Endothelial cell of umbilical vein (primary cell): ENCODE measurements around the gene TNFRSF11A. TPM values are rescaled to one million over a fixed set of nuclear protein-coding genes. Genes with fewer than 3 reads are reported as not detected.
A peak's percentile ranks its signal among the peaks of the same experiment; 100 is the strongest.

Experiments
- BruUV-seq: library from RNA; stranded (reverse); fragments of 400-500 nt; replicated peaks from 2 replicates; lab custom pipeline; 2021; lab: Mats Ljungman, UMichigan
- CTCF ChIA-PET: fragments of 300-600, 350-600 bp; sonication (Branson Sonifier 250); formaldehyde crosslinking; loops from one replicate; lab custom pipeline; 2021; ENCODE audit warnings: antibody characterized with exemption, inconsistent platforms; lab: Charles Lee
- POLR2A ChIA-PET: fragments of 300-600, 350-600 bp; sonication (Branson Sonifier 250); formaldehyde crosslinking; loops from one replicate; lab custom pipeline; 2021; ENCODE audit warnings: antibody characterized with exemption, inconsistent platforms; lab: Charles Lee
- DNase-seq: peaks from one replicate; pipeline ENCODE4 v3.0.0-alpha.2; 2011; ENCODE audit warnings: low read depth, low spot score
- FAIRE-seq: peaks from 2 replicates; lab custom pipeline; 2011; peaks lifted over from hg19 to GRCh38; lab: Jason Lieb, UNC
- H2AFZ ChIP-seq: 2 replicates; pipeline ENCODE4 v1.6.0; 2012; ENCODE audit warnings: low read depth, low read length, control low read depth, inconsistent platforms
- H3K27ac ChIP-seq: 2 replicates; pipeline ENCODE4 v1.5.1; 2011; ENCODE audit warnings: low read depth, mild to moderate bottlenecking, control low read depth, low read length, moderate library complexity; ENCODE audit not compliant: insufficient read depth
- H3K27me3 ChIP-seq, 2 experiments: 2 replicates each; pipeline versions ENCODE4 v1.6.0 to v1.6.1; 2011; ENCODE audit warnings: low read length in 2 of 2, mixed read lengths in 1 of 2; ENCODE audit not compliant: control insufficient read depth in 2 of 2, insufficient read depth in 2 of 2
- H3K36me3 ChIP-seq, 2 experiments: 2 replicates in 1 of 2; 3 replicates in 1 of 2; pipeline ENCODE4 v1.5.1; 2011; ENCODE audit warnings: low read length in 2 of 2, mild to moderate bottlenecking in 1 of 2, moderate library complexity in 1 of 2; ENCODE audit not compliant: control insufficient read depth in 2 of 2, insufficient read depth in 2 of 2; ENCODE audit errors: extremely low read depth in 1 of 2
- H3K4me1 ChIP-seq: 3 replicates; pipeline ENCODE4 v1.5.1; 2011; ENCODE audit warnings: mild to moderate bottlenecking, low read length; ENCODE audit not compliant: control insufficient read depth, insufficient read depth; ENCODE audit errors: extremely low read depth
- H3K4me2 ChIP-seq: 2 replicates; pipeline ENCODE4 v1.6.1; 2011; ENCODE audit warnings: low read length, control low read depth, mixed read lengths; ENCODE audit not compliant: insufficient read depth
- H3K4me3 ChIP-seq, 3 experiments: fragments of 200-600 bp in 1 of 3; sonication (generic), shearing (Covaris generic) in 1 of 3; replicated peaks in 1 of 3; 2 replicates each; pipeline ENCODE4 v1.5.1; 2011 to 2016; ENCODE audit warnings: control low read depth in 3 of 3, low read length in 3 of 3, mild to moderate bottlenecking in 2 of 3, inconsistent platforms in 1 of 3, low read depth in 1 of 3, moderate library complexity in 1 of 3; ENCODE audit not compliant: insufficient read depth in 1 of 3
- H3K79me2 ChIP-seq: 2 replicates; pipeline ENCODE4 v1.6.0; 2012; ENCODE audit warnings: low read length, inconsistent platforms; ENCODE audit not compliant: control insufficient read depth, insufficient read depth
- H3K9ac ChIP-seq: replicated peaks from 2 replicates; pipeline ENCODE3; 2011; ENCODE audit warnings: low read length, control low read depth; ENCODE audit not compliant: insufficient read depth; ENCODE audit errors: extremely low read depth
- H3K9me1 ChIP-seq: replicated peaks from 3 replicates; pipeline ENCODE4 v1.6.0; 2011; ENCODE audit warnings: mild to moderate bottlenecking, low read length; ENCODE audit not compliant: control insufficient read depth, insufficient read depth; ENCODE audit errors: extremely low read depth
- H3K9me3 ChIP-seq: replicated peaks from 2 replicates; pipeline ENCODE4 v1.5.1; 2012; ENCODE audit warnings: low read length, inconsistent platforms; ENCODE audit not compliant: control insufficient read depth, insufficient read depth
- H4K20me1 ChIP-seq: replicated peaks from 2 replicates; pipeline ENCODE3; 2011; ENCODE audit warnings: mild to moderate bottlenecking, low read length; ENCODE audit not compliant: control insufficient read depth, insufficient read depth; ENCODE audit errors: extremely low read depth
- CTCF ChIP-seq, 2 donors: IDR thresholded peaks; 1 replicate in 1 of 2; 2 replicates in 1 of 2; pipeline ENCODE4 v1.5.1; 2011; ENCODE audit warnings: low read length in 2 of 2, mild to moderate bottlenecking in 2 of 2, moderate library complexity in 2 of 2, control low read depth in 1 of 2, inconsistent platforms in 1 of 2, low read depth in 1 of 2; ENCODE audit not compliant: insufficient read depth in 1 of 2; ENCODE audit errors: extremely low read depth in 1 of 2
- EZH2 ChIP-seq: IDR thresholded peaks from 2 replicates; pipeline ENCODE4 v1.6.1; 2012; ENCODE audit warnings: borderline replicate concordance, low read depth, mild to moderate bottlenecking, moderate library complexity, low read length, inconsistent platforms; ENCODE audit not compliant: severe bottlenecking
- FOS ChIP-seq: IDR thresholded peaks from 2 replicates; pipeline ENCODE4 v1.6.1; 2011; ENCODE audit warnings: mild to moderate bottlenecking, low read length, moderate library complexity, borderline replicate concordance; ENCODE audit not compliant: insufficient read depth
- GATA2 ChIP-seq: IDR thresholded peaks from 2 replicates; pipeline ENCODE4 v1.7.0; 2011; ENCODE audit warnings: low read depth, mild to moderate bottlenecking, moderate library complexity, mixed read lengths, low read length; ENCODE audit not compliant: insufficient read length, insufficient read depth
- JUN ChIP-seq: IDR thresholded peaks from 2 replicates; pipeline ENCODE4 v1.6.1; 2011; ENCODE audit warnings: borderline replicate concordance, low read depth; ENCODE audit not compliant: insufficient read length, insufficient read depth
- MAX ChIP-seq: IDR thresholded peaks from 2 replicates; pipeline ENCODE4 v1.6.1; 2011; ENCODE audit not compliant: insufficient read depth, insufficient read length
- MYC ChIP-seq: IDR thresholded peaks from one replicate; pipeline ENCODE4 v1.6.1; 2011; ENCODE audit warnings: mild to moderate bottlenecking, low read depth, low read length
- POLR2A ChIP-seq: IDR thresholded peaks from 2 replicates; pipeline ENCODE4 v1.6.1; 2012; ENCODE audit warnings: low read depth, mild to moderate bottlenecking, control low read depth, low read length
- POLR2AphosphoS5 ChIP-seq: IDR thresholded peaks from 2 replicates; pipeline ENCODE4 v1.6.1; 2012; ENCODE audit warnings: low read depth, mild to moderate bottlenecking, control low read depth, low read length, moderate library complexity; ENCODE audit not compliant: insufficient read depth
- dilution Hi-C: fragments of 300-500 bp; cut with MboI; formaldehyde crosslinking; loops from one replicate; pipeline ENCODE4 v1.15.0; 2019; ENCODE audit warnings: low sequenced_read_pairs; ENCODE audit not compliant: extremely low pct_ligation_motif_present
- intact Hi-C: fragments of 100-400 bp; cut with micrococcal nuclease; formaldehyde crosslinking; loops from one replicate; pipeline ENCODE4 v1.10.0; 2022
- polyA plus RNA-seq, 4 experiments: library from polyadenylated mRNA; depleted of rRNA in 3 of 4; stranded (reverse) in 3 of 4; unstranded in 1 of 4; fragments of >200 nt; gene quantifications; 2 replicates each; pipeline versions ENCODE4 v1.2.1 to v1.2.3, GENCODE V29; 2011 to 2012; ENCODE audit warnings: missing spikeins in 1 of 4
- total RNA-seq: library from RNA; stranded (reverse); gene quantifications from 2 replicates; pipeline ENCODE4 v1.2.3, GENCODE V29; 2021

TNFRSF11A gene
- total and polyA plus RNA-seq, 2 donors (not counting 3 experiments of a cell fraction or from before 2014, with no cell fraction given) = 10.4 to 11.1 TPM

GRCh38 chr18:62339106-62339988 is 14.2 kb downstream of the TNFRSF11A start:
- Histone ChIP-seq H2AFZ (peak overlapping the region; percentile 32), H3K9me1 (no peaks in the 10 kb centered on the region), H3K36me3 (no peaks in the 10 kb centered on the region), H3K9me3 (no peaks in the 10 kb centered on the region), H3K4me3 (no peak overlapping the region), H3K9ac (no peak overlapping the region), H3K4me2 (peak overlapping the region; percentile 59), H3K27me3 (no peaks in the 10 kb centered on the region), H3K4me1 (peaks cover 35% of the 10 kb centered on the region), H4K20me1 (no peaks in the 10 kb centered on the region), H3K27ac (peak overlapping the region; percentile 32), H3K79me2 (no peaks in the 10 kb centered on the region)
- POLR2A ChIA-PET = no interaction called here
- CTCF ChIA-PET = interaction anchor here (1.5 to 1.7 kb wide), 3 partner anchors 10 to 61 kb away, joined by 4 to 7 read pairs (median 6); no protein-coding TSS in a partner anchor
- intact Hi-C loops = loop anchor here (1.0 to 10.0 kb wide), 2 partner anchors 13 to 735 kb away; no protein-coding TSS in a partner anchor
- DNase-seq (peak; percentile 79), FAIRE-seq (peak; percentile 85)
- BruUV-seq = no TSS peak
- dilution Hi-C loops = no loop called here
- TF ChIP-seq MYC = no peak
- no peak for TF ChIP-seq POLR2A
- no peak for TF ChIP-seq CTCF (IDR thresholded peaks at IDR 0.05; ENCODE audit: extremely low read depth in 1 of 2, insufficient read depth in 1 of 2, low read depth in 1 of 2, low read length in 2 of 2)
- peak; percentile 85 for TF ChIP-seq GATA2
- TF ChIP-seq MAX = no peak
- TF ChIP-seq EZH2 = no peak
- no peak for TF ChIP-seq POLR2AphosphoS5
- peak; percentile 81 for TF ChIP-seq JUN
- TF ChIP-seq FOS = peak; percentile 98
